H1 (cell line): Measurements from ENCODE around the gene PDE4B. TPM values are rescaled to one million over a fixed set of nuclear protein-coding genes. Genes with fewer than 3 reads are reported as not detected.

Experiments
- CBX5 ChIP-seq: fragments of 300-800, 300-1000 bp; sonication (generic); IDR thresholded peaks from 2 replicates; pipeline ENCODE4 v1.7.1; 2016; ENCODE audit warnings: antibody characterized with exemption, low read length, low read depth
- PHF8 ChIP-seq: fragments of 200-600 bp; sonication (generic); conservative IDR thresholded peaks from 2 replicates; pipeline ENCODE4 v1.7.1; 2012; ENCODE audit warnings: low read depth, mild to moderate bottlenecking, inconsistent platforms, low read length, moderate library complexity
- polyA plus RNA-seq, 7 experiments: library from polyadenylated mRNA; depleted of rRNA in 3 of 7; stranded (reverse) in 5 of 7; unstranded in 2 of 7; fragments of >200 nt in 5 of 7; fragments of 200-250 nt in 2 of 7; gene quantifications; 1 replicate in 5 of 7; 2 replicates in 1 of 7; 4 replicates in 1 of 7; pipeline versions ENCODE4 v1.2.1 to v1.2.3, GENCODE V29; 2011 to 2013; ENCODE audit warnings: missing spikeins in 2 of 7, mixed read lengths in 2 of 7
- total RNA-seq: library from RNA; stranded (reverse); fragmentation: NEBNext Ultra II Directional; extraction: Animal tissue kit (Norgen Biotek cat#: 25700); gene quantifications from 2 replicates; pipeline ENCODE4 v1.2.1, GENCODE V29; 2021

Gene PDE4B
- total and polyA plus RNA-seq, 2 of the 8 experiments (the other 6 are each of a cell fraction or from before 2014, with no cell fraction given), result 5.0 to 15.1 TPM

- TF ChIP-seq PHF8 (no peak), CBX5 (no peak)
Observed at GRCh38 chr1:65830306-65830705, 37.6 kb downstream of the PDE4B start (continued).
